NCI-H128 (cell line): ENCODE data around the gene FBXW12.

ENCODE experiments used
- DNase-seq: peaks from one replicate; lab custom pipeline; 2025; ENCODE audit not compliant: unreplicated experiment; lab: John Stamatoyannopoulos, UW

FBXW12 gene

GRCh38 chr3:48407542-48408099 is 35.6 kb downstream of the FBXW12 start:
- DNase-seq = no peak

- no peak for DNase-seq
Measured at GRCh38 chr3:48408823-48409281, 36.8 kb downstream of the FBXW12 start.

- DNase-seq = no peak
Measured at GRCh38 chr3:48409291-48410201, 37.5 kb downstream of the FBXW12 start.

GRCh38 chr3:48410205-48411040 is 38.4 kb downstream of the FBXW12 start:
- DNase-seq = no peak

GRCh38 chr3:48411041-48411588 is 39.1 kb downstream of the FBXW12 start:
- DNase-seq = no peak

- DNase-seq = no peak
Measured at GRCh38 chr3:48411606-48412374, 39.8 kb downstream of the FBXW12 start.

- no peak for DNase-seq
Measured at GRCh38 chr3:48412375-48413001, 40.5 kb downstream of the FBXW12 start.

- DNase-seq = no peak
Measured at GRCh38 chr3:48413086-48413485, 41.1 kb downstream of the FBXW12 start.

GRCh38 chr3:48413611-48414010 is 41.6 kb downstream of the FBXW12 start:
- DNase-seq = no peak

- DNase-seq = no peak
Measured at GRCh38 chr3:48414376-48415250, 42.6 kb downstream of the FBXW12 start.

- DNase-seq = no peak
Measured at GRCh38 chr3:48415251-48415953, 43.4 kb downstream of the FBXW12 start.

- no peak for DNase-seq
Measured at GRCh38 chr3:48416091-48416505, 44.1 kb downstream of the FBXW12 start.

- DNase-seq = no peak
Measured at GRCh38 chr3:48416546-48416945, 44.5 kb downstream of the FBXW12 start.

GRCh38 chr3:48417529-48418108 is 45.6 kb downstream of the FBXW12 start:
- DNase-seq = no peak

- no peak for DNase-seq
Measured at GRCh38 chr3:48418140-48418539, 46.1 kb downstream of the FBXW12 start.

GRCh38 chr3:48418651-48419050 is 46.6 kb downstream of the FBXW12 start:
- no peak for DNase-seq

- DNase-seq = no peak
Measured at GRCh38 chr3:48419149-48419548, 47.1 kb downstream of the FBXW12 start.

- no peak for DNase-seq
Measured at GRCh38 chr3:48419597-48419996, 47.6 kb downstream of the FBXW12 start.
